ENCODE data around the gene SMIM35. TPM values are rescaled to one million over a fixed set of nuclear protein-coding genes. Genes with fewer than 3 reads are reported as not detected.

The SMIM35 gene
- total RNA-seq, 1 donor from 2014 or later, result not detected

DNA sequence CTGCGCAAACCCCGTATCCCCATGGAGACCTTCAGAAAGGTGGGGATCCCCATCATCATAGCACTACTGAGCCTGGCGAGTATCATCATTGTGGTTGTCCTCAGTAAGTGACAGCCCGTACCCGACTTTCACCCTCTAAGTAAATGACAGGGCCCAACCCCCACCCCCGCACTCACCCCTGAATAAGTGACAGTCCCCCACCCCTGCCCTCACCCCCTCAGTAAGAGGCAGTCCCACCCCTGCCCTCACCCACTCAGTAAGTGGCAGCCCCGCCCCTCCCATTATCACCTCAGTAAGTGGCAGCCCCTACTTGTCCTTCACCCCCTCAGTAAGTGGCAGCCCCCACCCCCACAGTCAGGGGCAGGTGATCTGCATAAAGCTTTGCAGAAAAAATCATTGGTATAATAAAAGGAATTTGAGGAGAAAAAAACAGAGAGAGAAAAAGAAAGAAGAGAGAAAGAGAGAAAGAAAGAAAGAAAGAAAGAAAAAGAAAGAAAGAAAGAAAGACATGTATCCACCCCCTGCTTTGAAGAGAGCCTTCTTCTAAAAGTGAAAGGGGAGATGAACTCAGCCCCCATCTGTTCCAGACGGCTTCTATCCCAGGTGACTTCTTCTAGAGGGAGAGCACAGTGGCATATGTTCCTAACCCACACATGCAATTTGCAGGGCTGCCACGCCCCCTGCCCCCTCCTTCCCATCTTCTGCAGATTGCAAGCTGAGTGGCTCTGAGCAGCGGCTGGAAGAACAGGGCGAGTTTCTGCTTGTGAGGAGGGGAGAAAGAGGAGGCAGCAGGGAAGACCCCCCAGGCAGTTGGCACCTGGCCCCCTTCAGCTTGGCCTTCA is 12.5 kb upstream of the SMIM35 start:
- Mint-ChIP-seq H3K4me1 (ENCODE audit: low read depth, unreplicated experiment) (peaks cover 56% of the 10 kb centered on the region), H3K36me3 (ENCODE audit: unreplicated experiment) (peaks cover 4% of the 10 kb centered on the region), H3K9me3 (ENCODE audit: unreplicated experiment) (peaks cover 9% of the 10 kb centered on the region), H3K27ac (ENCODE audit: unreplicated experiment) (peak overlapping the region; percentile 98), H3K27me3 (ENCODE audit: unreplicated experiment) (peaks cover 11% of the 10 kb centered on the region), H3K4me3 (ENCODE audit: unreplicated experiment) (peak overlapping the region; percentile 84)
- peak; percentile 87 for DNase-seq
- TF ChIP-seq, protein P1, sequence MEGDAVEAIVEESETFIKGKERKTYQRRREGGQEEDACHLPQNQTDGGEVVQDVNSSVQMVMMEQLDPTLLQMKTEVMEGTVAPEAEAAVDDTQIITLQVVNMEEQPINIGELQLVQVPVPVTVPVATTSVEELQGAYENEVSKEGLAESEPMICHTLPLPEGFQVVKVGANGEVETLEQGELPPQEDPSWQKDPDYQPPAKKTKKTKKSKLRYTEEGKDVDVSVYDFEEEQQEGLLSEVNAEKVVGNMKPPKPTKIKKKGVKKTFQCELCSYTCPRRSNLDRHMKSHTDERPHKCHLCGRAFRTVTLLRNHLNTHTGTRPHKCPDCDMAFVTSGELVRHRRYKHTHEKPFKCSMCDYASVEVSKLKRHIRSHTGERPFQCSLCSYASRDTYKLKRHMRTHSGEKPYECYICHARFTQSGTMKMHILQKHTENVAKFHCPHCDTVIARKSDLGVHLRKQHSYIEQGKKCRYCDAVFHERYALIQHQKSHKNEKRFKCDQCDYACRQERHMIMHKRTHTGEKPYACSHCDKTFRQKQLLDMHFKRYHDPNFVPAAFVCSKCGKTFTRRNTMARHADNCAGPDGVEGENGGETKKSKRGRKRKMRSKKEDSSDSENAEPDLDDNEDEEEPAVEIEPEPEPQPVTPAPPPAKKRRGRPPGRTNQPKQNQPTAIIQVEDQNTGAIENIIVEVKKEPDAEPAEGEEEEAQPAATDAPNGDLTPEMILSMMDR (IDR thresholded peaks at IDR 0.05; ENCODE audit: partially characterized antibody, unreplicated experiment), result no peak

- no peak for DNase-seq
- H3K27ac Mint-ChIP-seq (ENCODE audit: unreplicated experiment), result no peak overlapping the region
- peaks cover 8% of the 10 kb centered on the region for H3K9me3 Mint-ChIP-seq (ENCODE audit: unreplicated experiment)
- H3K4me1 Mint-ChIP-seq (ENCODE audit: low read depth, unreplicated experiment), result peaks cover 44% of the 10 kb centered on the region
- no peak overlapping the region for H3K4me3 Mint-ChIP-seq (ENCODE audit: unreplicated experiment)
- TF ChIP-seq, protein P1 (IDR thresholded peaks at IDR 0.05; ENCODE audit: partially characterized antibody, unreplicated experiment), result no peak
- H3K27me3 Mint-ChIP-seq (ENCODE audit: unreplicated experiment), result peaks cover 13% of the 10 kb centered on the region
- peaks cover 5% of the 10 kb centered on the region for H3K36me3 Mint-ChIP-seq (ENCODE audit: unreplicated experiment)
Measured at GRCh38 chr11:118095967-118096367, 9.2 kb upstream of the SMIM35 start.

DNA sequence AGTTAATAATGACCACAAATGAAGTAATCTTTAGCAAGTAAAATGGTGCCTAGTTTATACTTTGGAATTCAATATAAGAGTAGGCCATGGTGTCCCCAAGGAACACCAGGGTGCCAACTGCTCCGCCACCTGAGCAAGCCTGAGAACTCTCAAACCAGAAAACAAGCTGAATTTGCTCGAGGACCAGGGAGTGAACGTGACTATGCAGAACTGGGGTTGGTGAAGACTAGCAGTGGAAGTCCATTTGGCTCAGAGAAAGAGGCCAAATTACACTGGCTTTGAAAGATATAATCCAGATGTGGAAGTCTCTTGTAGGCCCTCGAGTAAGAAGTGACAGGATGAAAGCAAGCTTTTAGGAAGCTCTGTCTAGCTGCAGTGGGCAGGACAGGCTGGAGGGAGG is 8.7 kb upstream of the SMIM35 start:
- peaks cover 8% of the 10 kb centered on the region for H3K9me3 Mint-ChIP-seq (ENCODE audit: unreplicated experiment)
- H3K27me3 Mint-ChIP-seq (ENCODE audit: unreplicated experiment), result peaks cover 15% of the 10 kb centered on the region
- DNase-seq, result no peak
- peaks cover 40% of the 10 kb centered on the region for H3K4me1 Mint-ChIP-seq (ENCODE audit: low read depth, unreplicated experiment)
- peaks cover 5% of the 10 kb centered on the region for H3K36me3 Mint-ChIP-seq (ENCODE audit: unreplicated experiment)
- H3K4me3 Mint-ChIP-seq (ENCODE audit: unreplicated experiment), result no peak overlapping the region
- H3K27ac Mint-ChIP-seq (ENCODE audit: unreplicated experiment), result no peak overlapping the region
- TF ChIP-seq, protein P1 (IDR thresholded peaks at IDR 0.05; ENCODE audit: partially characterized antibody, unreplicated experiment), result no peak

- Mint-ChIP-seq H3K27ac (ENCODE audit: unreplicated experiment) (no peak overlapping the region), H3K27me3 (ENCODE audit: unreplicated experiment) (peaks cover 13% of the 10 kb centered on the region), H3K4me3 (ENCODE audit: unreplicated experiment) (no peak overlapping the region), H3K4me1 (ENCODE audit: low read depth, unreplicated experiment) (peaks cover 18% of the 10 kb centered on the region), H3K36me3 (ENCODE audit: unreplicated experiment) (peaks cover 5% of the 10 kb centered on the region), H3K9me3 (ENCODE audit: unreplicated experiment) (peaks cover 4% of the 10 kb centered on the region)
- TF ChIP-seq, protein P1 (IDR thresholded peaks at IDR 0.05; ENCODE audit: partially characterized antibody, unreplicated experiment), result no peak
- no peak for DNase-seq
Measured at GRCh38 chr11:118092907-118093571, 6.3 kb upstream of the SMIM35 start.

GRCh38 chr11:118091690-118092089 is 4.9 kb upstream of the SMIM35 start:
- H3K36me3 Mint-ChIP-seq (ENCODE audit: unreplicated experiment), result peaks cover 5% of the 10 kb centered on the region
- no peak for DNase-seq
- no peak overlapping the region for H3K27ac Mint-ChIP-seq (ENCODE audit: unreplicated experiment)
- peaks cover 7% of the 10 kb centered on the region for H3K9me3 Mint-ChIP-seq (ENCODE audit: unreplicated experiment)
- no peak overlapping the region for H3K4me3 Mint-ChIP-seq (ENCODE audit: unreplicated experiment)
- peaks cover 9% of the 10 kb centered on the region for H3K4me1 Mint-ChIP-seq (ENCODE audit: low read depth, unreplicated experiment)
- TF ChIP-seq, protein P1 (IDR thresholded peaks at IDR 0.05; ENCODE audit: partially characterized antibody, unreplicated experiment), result no peak
- H3K27me3 Mint-ChIP-seq (ENCODE audit: unreplicated experiment), result peaks cover 10% of the 10 kb centered on the region

All from glutamatergic neuron (in vitro differentiated cells).